Epithelial cell of alveolus of lung (primary cell): ENCODE results near the gene SPIB. TPM values are rescaled to one million over a fixed set of nuclear protein-coding genes. Genes with fewer than 3 reads are reported as not detected.

ENCODE experiments used
- total RNA-seq: library from RNA; depleted of rRNA; stranded (reverse); fragments of >200 nt; gene quantifications from 2 replicates; pipeline ENCODE4 v1.2.1, GENCODE V29; 2015

The SPIB gene
- total RNA-seq: not detected in 2 replicates

GRCh38 chr19:50418176-50419021 is at the start of gene SPIB:
Gene SPIB, plus strand, starts transcription at chr19:50418938. Its CDS starts 25 bp downstream, at chr19:50418963.

GRCh38 chr19:50376166-50377050 is 42.3 kb upstream of the SPIB start, which contains the start of gene NR1H2:
Gene NR1H2, plus strand, starts transcription at chr19:50376457. Its CDS starts 1,149 bp downstream, at chr19:50377606.

GRCh38 chr19:50383852-50384684 is 34.7 kb upstream of the SPIB start, which contains the start of gene POLD1:
Gene POLD1, plus strand, starts transcription at chr19:50384347. Its CDS starts 14,505 bp downstream, at chr19:50398852.

DNA sequence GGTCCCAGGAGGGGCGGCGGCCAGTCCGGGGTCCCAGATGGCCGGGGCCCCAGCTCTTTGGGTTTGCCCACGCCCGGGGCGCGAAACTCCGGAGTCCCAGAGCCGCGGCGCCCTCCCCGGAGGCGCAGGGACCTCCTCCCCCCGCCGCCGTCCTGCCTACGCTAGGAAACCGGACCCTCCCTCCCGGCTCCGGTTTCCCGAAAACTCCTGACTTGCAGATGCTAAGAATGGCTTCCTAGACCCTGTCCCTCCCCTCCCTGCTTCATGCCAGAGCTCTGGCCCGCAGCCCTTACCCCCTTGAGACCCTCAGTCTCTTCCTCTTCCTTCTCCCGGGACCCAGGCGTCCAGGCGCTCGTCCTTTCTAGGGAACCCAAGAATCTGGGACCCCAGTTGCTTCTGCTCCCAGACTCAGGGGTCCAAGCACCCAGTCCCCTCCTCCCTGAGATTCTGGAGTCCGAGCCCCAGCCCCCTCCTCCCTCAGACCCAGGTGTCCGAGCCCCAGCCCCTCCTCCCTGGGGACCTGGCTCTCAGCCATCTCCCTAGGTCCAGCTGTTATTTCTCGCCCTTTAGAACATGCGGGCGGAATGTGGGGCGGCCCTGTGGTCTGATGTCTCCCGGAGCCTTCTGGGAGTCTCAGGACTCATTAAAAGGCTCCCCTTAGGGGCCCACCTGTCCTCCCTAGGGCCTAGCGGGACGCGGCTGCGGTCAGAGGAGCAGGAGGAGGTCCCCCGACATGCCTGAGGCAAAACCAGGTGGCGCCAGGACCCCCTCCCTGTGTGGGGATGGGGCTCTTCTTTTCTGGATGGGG is 13.7 kb downstream of the SPIB start, which contains the start of gene MYBPC2:
Gene MYBPC2 (plus strand): TSS at position 672 of the 808 bp plus-strand sequence. CDS start 62 bp downstream, at position 734.

DNA sequence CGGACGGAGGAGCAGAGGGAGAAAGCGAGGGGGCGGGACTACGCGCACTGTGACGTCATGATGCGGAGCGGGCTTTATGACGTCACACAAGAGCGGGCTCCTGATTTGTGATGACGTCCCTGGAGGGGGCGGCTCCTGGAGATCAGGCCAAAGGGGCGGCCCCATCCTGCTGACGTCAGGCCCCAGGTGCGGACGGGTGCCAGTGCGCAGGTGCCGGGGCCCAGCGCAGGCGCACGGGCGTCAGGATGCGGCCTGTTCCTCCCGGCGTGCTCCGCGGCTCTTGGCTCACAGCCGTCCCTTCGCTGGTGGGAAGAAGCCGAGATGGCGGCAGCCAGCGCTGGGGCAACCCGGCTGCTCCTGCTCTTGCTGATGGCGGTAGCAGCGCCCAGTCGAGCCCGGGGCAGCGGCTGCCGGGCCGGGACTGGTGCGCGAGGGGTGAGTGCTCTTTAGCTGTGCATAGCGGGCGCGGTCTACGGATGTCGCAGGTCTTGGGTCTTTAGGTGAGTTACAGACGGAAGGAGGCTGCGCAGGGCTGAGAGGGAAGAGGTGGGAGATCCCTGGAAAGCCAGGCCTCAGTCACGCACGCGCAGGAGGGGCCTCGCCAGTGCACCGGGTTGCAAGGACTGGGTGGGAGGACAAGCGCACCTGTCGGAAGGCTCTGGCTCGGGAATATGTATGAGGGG is 57.6 kb downstream of the SPIB start, which contains the start of the genes EMC10 and GARIN5A:
Gene EMC10 (plus strand): TSS at position 284 of the 683 bp plus-strand sequence. CDS start 38 bp downstream, at position 322.
Gene GARIN5A (minus strand): TSS at position 625 of the 683 bp plus-strand sequence. CDS start 460 bp downstream, at position 165.

Other genes starting within 250 kb of the SPIB start
- gene MYH14, start 215.3 kb upstream of the SPIB start, total RNA-seq: 0.65 TPM in 1 of 2 replicates, not detected in the other
- 0.08 and 0.26 TPM in 2 replicates for gene KCNC3, start 89.6 kb upstream of the SPIB start, total RNA-seq
- gene NAPSA, start 53.3 kb upstream of the SPIB start, total RNA-seq: 2.8 TPM in 1 of 2 replicates, not detected in the other
- 61.9 and 74.3 TPM in 2 replicates for gene NR1H2, start 42.5 kb upstream of the SPIB start, total RNA-seq
- gene POLD1, start 34.6 kb upstream of the SPIB start, total RNA-seq: 25.5 and 33.4 TPM in 2 replicates
- 0.64 TPM in 1 of 2 replicates, not detected in the other for gene MYBPC2, start 14.0 kb downstream of the SPIB start, total RNA-seq
- gene EMC10, start 57.6 kb downstream of the SPIB start, total RNA-seq: 53.7 and 124 TPM in 2 replicates
- gene GARIN5A, start 57.9 kb downstream of the SPIB start, total RNA-seq: 0.24 and 0.52 TPM in 2 replicates
- gene JOSD2, start 92.3 kb downstream of the SPIB start, total RNA-seq: 57.5 and 61.9 TPM in 2 replicates
- gene ASPDH, start 95.0 kb downstream of the SPIB start, total RNA-seq: not detected in 2 replicates
- gene LRRC4B, start 149.5 kb downstream of the SPIB start, total RNA-seq: 0.39 and 1.6 TPM in 2 replicates
- 0.88 TPM in 1 of 2 replicates, not detected in the other for gene SYT3, start 220.9 kb downstream of the SPIB start, total RNA-seq
- not detected in 2 replicates for gene C19orf81, start 230.5 kb downstream of the SPIB start, total RNA-seq